ENCODE results near the gene LY86.
A peak's percentile ranks its signal among the peaks of the same experiment; 100 is the strongest.

- TF ChIP-seq POLR2AphosphoS5 (IDR thresholded peaks at IDR 0.05; ENCODE audit: low read depth, low read length) (no peak), TAF1 (IDR thresholded peaks at IDR 0.05; ENCODE audit: borderline replicate concordance, insufficient read depth, low read length) (no peak), SIN3A (IDR thresholded peaks at IDR 0.05; ENCODE audit: borderline replicate concordance, insufficient read depth, low read length) (peak; percentile 43; the same call in 1 of the 2 replicates), REST (IDR thresholded peaks at IDR 0.05; ENCODE audit: insufficient read depth in 1 of 2, low read depth in 2 of 2, low read length in 2 of 2) (no peak)
Observed at GRCh38 chr6:6665555-6666243, 77.2 kb downstream of the LY86 start.

All from PFSK-1 (cell line).